PC-9 (cell line): ENCODE results near the gene TSEN15. TPM values are rescaled to one million over a fixed set of nuclear protein-coding genes. Genes with fewer than 3 reads are reported as not detected.

Experiments used
- BruUV-seq: library from RNA; stranded (reverse); fragments of 400-500 nt; replicated peaks from 2 replicates; lab custom pipeline; 2021; lab: Mats Ljungman, UMichigan
- CTCF ChIA-PET: fragments of 300-600 bp; sonication (Branson Sonifier 250); formaldehyde crosslinking; loops from one replicate; lab custom pipeline; 2022; ENCODE audit warnings: antibody characterized with exemption; lab: Charles Lee
- POLR2A ChIA-PET: fragments of 300-600 bp; sonication (Branson Sonifier 250); formaldehyde crosslinking; loops from one replicate; lab custom pipeline; 2022; ENCODE audit warnings: antibody characterized with exemption; ENCODE audit not compliant: unreplicated experiment; lab: Charles Lee
- DNase-seq, 2 experiments: peaks; one replicate each; pipeline versions ENCODE4 v3.0.0 to v3.0.0-alpha.2; 2015 to 2022; ENCODE audit warnings: mixed read lengths in 1 of 2
- H2AFZ ChIP-seq: fragments of 200-600 bp; sonication (generic); 2 replicates; pipeline ENCODE4 v1.8.1; 2017; ENCODE audit warnings: antibody characterized with exemption
- H3F3A ChIP-seq: fragments of 200-600 bp; sonication (generic); 2 replicates; pipeline ENCODE4 v1.8.1; 2017; ENCODE audit warnings: antibody characterized with exemption, mild to moderate bottlenecking, low read depth; ENCODE audit not compliant: insufficient read depth
- H3K27ac ChIP-seq: fragments of 200-600 bp; sonication (generic); 2 replicates; pipeline ENCODE4 v1.6.1; 2016; ENCODE audit warnings: mixed run types
- H3K27me3 ChIP-seq: fragments of 200-600 bp; sonication (generic); 2 replicates; pipeline ENCODE4 v1.6.1; 2016; ENCODE audit warnings: low read depth, mixed run types; ENCODE audit not compliant: insufficient read depth
- H3K36me3 ChIP-seq: fragments of 200-600 bp; sonication (generic); 2 replicates; pipeline ENCODE4 v1.6.1; 2016; ENCODE audit warnings: low read depth, mixed run types
- H3K4me1 ChIP-seq: fragments of 200-600 bp; sonication (generic); replicated peaks from 2 replicates; pipeline ENCODE4 v1.6.1; 2016; ENCODE audit warnings: mixed run types; ENCODE audit not compliant: insufficient read depth
- H3K4me2 ChIP-seq: fragments of 200-600 bp; sonication (generic); 2 replicates; pipeline ENCODE4 v1.6.1; 2017; ENCODE audit warnings: mixed run types
- H3K4me3 ChIP-seq: fragments of 200-600 bp; sonication (generic); 2 replicates; pipeline ENCODE4 v1.6.1; 2016; ENCODE audit warnings: mixed run types
- H3K79me2 ChIP-seq: fragments of 200-600 bp; sonication (generic); 2 replicates; pipeline ENCODE4 v1.6.1; 2017; ENCODE audit warnings: low read depth, mixed run types
- H3K9me2 ChIP-seq: fragments of 200-600 bp; sonication (generic); 2 replicates; pipeline ENCODE4 v1.8.1; 2017; ENCODE audit warnings: mild to moderate bottlenecking; ENCODE audit not compliant: insufficient read depth
- H3K9me3 ChIP-seq: fragments of 200-600 bp; sonication (generic); 2 replicates; pipeline ENCODE4 v1.8.1; 2016; ENCODE audit warnings: low read depth; ENCODE audit not compliant: insufficient read depth
- H4K20me1 ChIP-seq: fragments of 200-600 bp; sonication (generic); 2 replicates; pipeline ENCODE4 v1.8.1; 2017; ENCODE audit not compliant: insufficient read depth
- CTCF ChIP-seq: fragments of 200-600 bp; sonication (generic); conservative IDR thresholded peaks from 2 replicates; pipeline ENCODE4 v1.6.1; 2017; ENCODE audit warnings: mixed run types, antibody characterized with exemption, mild to moderate bottlenecking, moderate library complexity
- EZH2 ChIP-seq: fragments of 200-600 bp; sonication (generic); IDR thresholded peaks from 2 replicates; pipeline ENCODE4 v1.8.0; 2017; ENCODE audit warnings: antibody characterized with exemption, low read depth
- intact Hi-C: fragments of 100-400 bp; cut with micrococcal nuclease; formaldehyde crosslinking; loops from one replicate; pipeline ENCODE4 v1.10.0; 2022; ENCODE audit not compliant: unreplicated experiment
- total RNA-seq: library from RNA; stranded (reverse); gene quantifications from 2 replicates; pipeline ENCODE4 v1.2.3, GENCODE V29; 2021

TSEN15 gene
- total RNA-seq, 1 experiment from 2014 or later = 46.0 TPM

- no peak for DNase-seq
- Histone ChIP-seq H3K36me3 (peaks cover 49% of the 10 kb centered on the region), H3K27me3 (no peaks in the 10 kb centered on the region), H3K4me3 (no peak overlapping the region), H3K79me2 (peaks cover 41% of the 10 kb centered on the region; the same call in 1 of the 2 replicates), H2AFZ (no peak overlapping the region), H3K27ac (no peak overlapping the region), H3K4me1 (peaks cover 16% of the 10 kb centered on the region), H3F3A (peaks cover 13% of the 10 kb centered on the region), H3K4me2 (no peak overlapping the region), H3K9me2 (no peaks in the 10 kb centered on the region), H3K9me3 (no peaks in the 10 kb centered on the region), H4K20me1 (peaks cover 23% of the 10 kb centered on the region; the same call in 1 of the 2 replicates)
- TF ChIP-seq EZH2 (no peak), CTCF (no peak)
- POLR2A ChIA-PET = no interaction called here
- CTCF ChIA-PET = interaction anchor here (0.8 kb wide), 1 partner anchor 35 kb away, joined by 3 read pairs; no protein-coding TSS in a partner anchor
- BruUV-seq = no TSS peak
- intact Hi-C loops = no loop called here
These were observed 8.8 kb downstream of the TSEN15 start for GRCh38 chr1:184060316-184060715.

DNA sequence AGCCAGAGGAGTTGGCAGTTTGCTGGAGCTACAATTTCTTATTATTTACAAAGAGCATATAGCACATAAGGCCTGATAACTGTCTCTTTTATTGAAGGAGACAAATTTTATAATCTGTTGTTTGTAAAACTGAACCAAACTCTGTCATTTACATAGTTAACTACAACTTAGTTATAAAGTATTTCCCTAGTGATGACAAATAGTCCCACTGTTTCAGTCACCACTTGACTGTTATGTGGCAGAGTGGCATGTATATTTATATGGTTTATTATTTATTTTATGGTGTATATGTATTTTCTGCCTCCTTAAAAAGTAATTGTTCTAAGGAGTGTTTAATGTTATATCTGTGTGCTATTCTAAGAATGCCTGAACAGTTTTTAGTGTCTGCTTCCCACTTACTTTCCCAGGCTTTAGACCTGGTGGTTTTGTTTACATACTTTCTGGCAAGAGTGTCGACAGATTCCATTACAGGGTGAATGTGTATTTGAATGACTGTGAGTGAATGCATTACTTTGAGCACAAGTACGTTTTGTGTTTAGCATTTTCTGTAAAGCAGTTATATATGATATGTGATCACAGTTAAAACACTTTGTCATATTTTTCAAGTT is 10.0 kb downstream of the TSEN15 start:
- H3K79me2 ChIP-seq = peaks cover 44% of the 10 kb centered on the region; the same call in 1 of the 2 replicates
- H3K27ac ChIP-seq = no peak overlapping the region
- peaks cover 24% of the 10 kb centered on the region; the same call in 1 of the 2 replicates for H4K20me1 ChIP-seq
- H3K4me3 ChIP-seq = no peak overlapping the region
- no peaks in the 10 kb centered on the region for H3K9me3 ChIP-seq
- H3F3A ChIP-seq = peaks cover 11% of the 10 kb centered on the region
- peaks cover 12% of the 10 kb centered on the region for H3K4me1 ChIP-seq
- intact Hi-C loops = no loop called here
- no peak overlapping the region for H2AFZ ChIP-seq
- peaks cover 41% of the 10 kb centered on the region; the same call in 1 of the 2 replicates for H3K36me3 ChIP-seq
- no peaks in the 10 kb centered on the region for H3K9me2 ChIP-seq
- no TSS peak for BruUV-seq
- no peaks in the 10 kb centered on the region for H3K27me3 ChIP-seq
- ChIA-PET CTCF (no interaction called here), POLR2A (no interaction called here)
- TF ChIP-seq CTCF (no peak), EZH2 (no peak)
- no peak for DNase-seq
- H3K4me2 ChIP-seq = no peak overlapping the region

DNA sequence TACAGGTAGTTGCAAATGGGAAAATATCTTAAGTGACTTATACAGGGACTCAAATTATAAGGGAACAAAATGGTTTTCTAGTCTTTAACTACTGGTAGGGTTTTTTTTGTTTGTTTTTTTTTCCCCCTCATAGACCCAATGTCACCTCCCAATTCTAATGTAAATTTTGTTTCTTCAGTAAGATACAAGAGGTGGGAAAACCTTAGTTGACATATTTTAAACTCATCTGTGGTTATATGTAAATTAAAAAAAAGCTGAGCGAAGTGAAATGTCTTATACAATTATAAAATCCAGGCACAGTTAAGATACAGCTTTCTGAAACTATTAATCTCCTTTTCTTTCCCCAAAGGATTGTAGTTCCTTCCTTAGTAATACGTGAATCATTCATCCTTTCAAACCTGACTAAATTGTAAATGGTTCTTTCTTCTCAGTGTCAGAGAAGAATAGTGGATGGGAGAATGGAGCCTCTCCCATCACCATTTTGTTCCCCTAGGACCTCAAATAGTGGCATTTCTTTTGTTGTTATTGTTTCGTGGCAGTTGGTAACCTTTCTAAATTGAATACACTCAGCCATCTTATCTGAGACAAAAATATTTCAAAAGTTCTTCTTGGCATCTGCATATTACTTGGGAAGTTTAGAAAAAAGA is 11.2 kb downstream of the TSEN15 start:
- TF ChIP-seq EZH2 = no peak
- TF ChIP-seq CTCF = no peak
- Histone ChIP-seq H3K36me3 (peaks cover 30% of the 10 kb centered on the region; the same call in 1 of the 2 replicates), H3F3A (no peaks in the 10 kb centered on the region; the same call in 1 of the 2 replicates), H3K9me3 (no peaks in the 10 kb centered on the region), H4K20me1 (peaks cover 26% of the 10 kb centered on the region), H3K79me2 (peaks cover 40% of the 10 kb centered on the region; the same call in 1 of the 2 replicates), H3K4me1 (no peaks in the 10 kb centered on the region), H3K4me2 (no peak overlapping the region), H3K27ac (no peak overlapping the region), H3K27me3 (no peaks in the 10 kb centered on the region), H3K4me3 (no peak overlapping the region), H2AFZ (no peak overlapping the region), H3K9me2 (no peaks in the 10 kb centered on the region)
- no peak for DNase-seq
- POLR2A ChIA-PET = no interaction called here
- CTCF ChIA-PET = no interaction called here
- BruUV-seq = no TSS peak
- intact Hi-C loops = no loop called here
